Cardiac muscle cell (in vitro differentiated cells and primary cell): ENCODE data around the gene THADA. TPM values are rescaled to one million over a fixed set of nuclear protein-coding genes. Genes with fewer than 3 reads are reported as not detected.
A peak's percentile ranks its signal among the peaks of the same experiment; 100 is the strongest.

Source experiments
- DNase-seq, 2 donors: peaks; one replicate each; pipeline versions ENCODE4 v3.0.0 to v3.0.0-alpha.2; 2010 to 2017; ENCODE audit warnings: low read depth in 1 of 2, low spot score in 1 of 2
- H3K27ac ChIP-seq: fragments of 200-600 bp; sonication (generic); 2 replicates; pipeline ENCODE4 v1.5.1; 2016
- H3K27me3 ChIP-seq: fragments of 200-600 bp; sonication (generic); 2 replicates; pipeline ENCODE4 v1.6.0; 2016; ENCODE audit warnings: control low read depth
- H3K36me3 ChIP-seq: fragments of 200-600 bp; sonication (generic); 2 replicates; pipeline ENCODE4 v1.5.1; 2016; ENCODE audit warnings: control low read depth
- H3K4me1 ChIP-seq: fragments of 200-600 bp; sonication (generic); 2 replicates; pipeline ENCODE4 v1.8.1; 2017; ENCODE audit warnings: low read depth, mild to moderate bottlenecking, mixed run types
- H3K4me3 ChIP-seq: fragments of 200-600 bp; sonication (generic); 2 replicates; pipeline ENCODE4 v1.5.1; 2016; ENCODE audit warnings: mild to moderate bottlenecking
- H3K9me3 ChIP-seq: fragments of 200-600 bp; sonication (generic); 2 replicates; pipeline ENCODE4 v1.5.1; 2017; ENCODE audit warnings: low read depth, mild to moderate bottlenecking, control low read depth
- CTCF ChIP-seq: IDR thresholded peaks from 2 replicates; pipeline ENCODE4 v1.5.1; 2012; ENCODE audit warnings: low read depth, mild to moderate bottlenecking, low read length
- polyA plus RNA-seq: library from polyadenylated mRNA; unstranded; fragments of >200 nt; fragmentation: Nextera tagmentation; extraction: Ambion mirVana; gene quantifications from 2 replicates; pipeline ENCODE4 v1.2.1, GENCODE V29; 2016
- total RNA-seq: library from RNA; depleted of rRNA; stranded (reverse); fragments of >200 nt; gene quantifications from 2 replicates; pipeline ENCODE4 v1.2.3, GENCODE V29; 2016

THADA gene
- total and polyA plus RNA-seq, 2 experiments from 2014 or later, result 11.9 to 17.3 TPM

GRCh38 chr2:43328133-43328532 is 267.7 kb downstream of the THADA start:
- no peak for TF ChIP-seq CTCF
- Histone ChIP-seq H3K27ac (no peak overlapping the region), H3K4me1 (peaks cover 38% of the 10 kb centered on the region), H3K27me3 (no peaks in the 10 kb centered on the region), H3K4me3 (no peak overlapping the region), H3K36me3 (no peaks in the 10 kb centered on the region), H3K9me3 (no peaks in the 10 kb centered on the region)
- DNase-seq, result no peak

- Histone ChIP-seq H3K4me3 (no peak overlapping the region), H3K9me3 (no peaks in the 10 kb centered on the region), H3K4me1 (peaks cover 28% of the 10 kb centered on the region), H3K27me3 (no peaks in the 10 kb centered on the region), H3K27ac (no peak overlapping the region), H3K36me3 (no peaks in the 10 kb centered on the region)
- no peak for TF ChIP-seq CTCF
- peak in 1 of 2 donors; percentile 55 for DNase-seq
Observed at GRCh38 chr2:43327119-43327518, 268.7 kb downstream of the THADA start.

- Histone ChIP-seq H3K4me1 (peaks cover 21% of the 10 kb centered on the region), H3K36me3 (no peaks in the 10 kb centered on the region), H3K4me3 (no peak overlapping the region), H3K9me3 (no peaks in the 10 kb centered on the region), H3K27ac (no peak overlapping the region), H3K27me3 (no peaks in the 10 kb centered on the region)
- DNase-seq, result no peak
- no peak for TF ChIP-seq CTCF
Observed at GRCh38 chr2:43326101-43326825, 269.6 kb downstream of the THADA start.

GRCh38 chr2:43325107-43325811 is 270.6 kb downstream of the THADA start:
- Histone ChIP-seq H3K4me3 (no peak overlapping the region), H3K27me3 (no peaks in the 10 kb centered on the region), H3K9me3 (no peaks in the 10 kb centered on the region), H3K27ac (no peak overlapping the region), H3K36me3 (no peaks in the 10 kb centered on the region), H3K4me1 (peaks cover 11% of the 10 kb centered on the region)
- DNase-seq, result no peak
- TF ChIP-seq CTCF, result no peak

GRCh38 chr2:43324259-43325106 is 271.4 kb downstream of the THADA start:
- no peaks in the 10 kb centered on the region for H3K36me3 ChIP-seq
- H3K4me3 ChIP-seq, result no peak overlapping the region
- no peak overlapping the region for H3K27ac ChIP-seq
- no peak for TF ChIP-seq CTCF
- H3K27me3 ChIP-seq, result no peaks in the 10 kb centered on the region
- DNase-seq, result no peak
- no peaks in the 10 kb centered on the region for H3K9me3 ChIP-seq
- H3K4me1 ChIP-seq, result peaks cover 17% of the 10 kb centered on the region
